HG02870 (cell line): ENCODE results near the gene MOV10L1.
"Not testable (repeated sequence)": the region's sequence is repeated elsewhere in the genome, so short reads cannot be mapped to it uniquely, and the experiment has no call there.

Experiments
- ATAC-seq: cut with Tn5 transposase; IDR thresholded peaks from one replicate; pipeline ENCODE4 v1.9.1; 2021; ENCODE audit warnings: mild to moderate bottlenecking, moderate library complexity; ENCODE audit not compliant: unreplicated experiment

Gene MOV10L1

DNA sequence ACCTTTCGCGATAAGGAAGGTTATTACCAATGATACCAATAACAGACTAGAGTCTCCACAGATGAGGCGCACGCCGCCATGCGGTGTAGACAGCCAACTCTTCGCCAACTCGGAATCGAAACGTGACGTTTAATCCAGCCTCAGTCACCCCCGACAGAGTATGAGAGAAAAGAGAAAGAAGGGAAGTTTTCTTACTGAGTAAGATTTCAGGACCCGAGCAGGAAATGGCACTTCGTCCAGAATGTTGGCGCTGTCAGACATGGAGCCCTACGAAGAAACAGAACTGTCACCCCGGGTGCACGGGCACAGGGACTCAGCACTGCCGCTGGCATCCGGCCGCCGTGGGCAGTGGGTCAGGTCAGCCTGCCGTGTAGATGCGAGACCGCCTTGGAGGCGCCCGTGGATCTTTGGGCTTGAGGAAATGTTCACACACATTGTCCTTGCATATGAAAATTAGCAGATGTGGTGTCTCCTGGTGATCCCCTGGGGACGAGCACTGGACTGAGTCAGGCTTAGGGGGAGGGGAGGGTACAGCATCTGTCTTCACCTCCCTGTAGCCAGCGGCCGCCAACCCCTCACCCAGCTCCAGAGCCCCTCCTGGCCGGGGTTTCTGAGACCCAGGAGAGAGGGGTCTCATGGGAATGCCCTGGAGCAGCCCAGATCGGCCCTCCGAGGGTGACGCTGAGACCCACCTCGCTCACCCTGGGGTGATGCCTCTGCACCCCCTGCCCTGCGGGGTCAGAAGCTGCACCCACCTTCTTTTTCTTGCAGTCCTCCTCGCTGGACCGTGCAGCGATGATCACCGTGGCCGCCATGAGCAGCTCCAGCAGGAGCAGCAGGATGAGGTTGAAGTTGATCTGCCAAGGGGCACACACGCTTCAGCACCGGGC is 12.9 kb upstream of the MOV10L1 start:
- no peak for ATAC-seq

DNA sequence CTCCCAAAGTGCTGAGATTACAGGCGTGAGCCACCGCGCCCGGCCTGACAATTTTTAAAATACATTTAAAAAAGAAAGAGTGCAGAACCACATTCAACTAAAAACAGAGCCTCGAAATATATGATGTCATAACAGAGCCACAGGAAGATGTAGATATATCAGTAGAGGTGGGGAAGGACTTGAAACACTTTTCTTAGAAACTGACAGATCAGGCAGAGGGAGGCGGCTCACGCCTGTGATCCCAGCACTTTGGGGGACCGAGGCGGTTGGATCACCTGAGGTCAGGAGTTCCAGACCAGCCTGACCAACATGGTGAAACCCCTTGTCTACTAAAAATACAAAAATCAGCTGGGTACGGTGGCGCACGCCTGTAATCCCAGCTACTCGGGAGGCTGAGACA is 11.6 kb upstream of the MOV10L1 start:
- ATAC-seq, result no peak

DNA sequence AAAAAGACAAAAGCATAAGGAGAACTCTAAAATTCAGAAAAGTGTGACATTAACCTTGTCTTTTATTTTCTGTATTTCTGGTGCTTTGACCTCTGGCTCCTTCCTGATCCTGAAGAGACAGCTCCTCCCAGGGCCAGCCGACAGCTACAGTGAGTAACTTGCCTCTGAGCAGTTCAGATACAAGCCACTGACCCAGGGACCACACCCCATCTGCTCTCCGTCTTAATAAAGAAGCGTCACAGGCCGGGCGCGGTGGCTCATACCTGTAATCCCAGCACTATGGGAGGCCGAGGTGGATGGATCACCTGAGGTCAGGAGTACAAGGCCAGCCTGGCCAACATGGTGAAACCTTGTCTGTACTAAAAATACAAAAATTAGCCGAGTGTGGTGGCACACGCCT is 11.0 kb upstream of the MOV10L1 start:
- ATAC-seq, result no peak

DNA sequence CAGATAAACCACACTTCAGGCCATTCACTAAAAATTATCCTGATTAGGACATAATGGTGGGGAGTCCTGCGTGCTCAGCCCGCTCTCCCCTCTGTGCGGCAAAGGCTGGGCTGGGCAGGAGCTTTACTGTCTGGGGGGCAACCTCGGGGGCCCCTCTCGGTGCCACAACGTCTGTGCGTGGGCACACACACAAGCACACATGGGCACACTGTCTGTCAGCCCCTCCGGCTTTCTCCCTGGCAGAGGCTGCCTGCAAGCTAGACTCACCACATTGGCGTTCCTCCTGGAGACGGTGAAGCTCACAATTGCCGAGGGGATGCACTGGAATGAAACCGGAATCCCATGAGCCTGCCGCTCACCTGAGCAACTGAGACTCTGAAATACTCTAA is 9.7 kb upstream of the MOV10L1 start:
- no peak for ATAC-seq

DNA sequence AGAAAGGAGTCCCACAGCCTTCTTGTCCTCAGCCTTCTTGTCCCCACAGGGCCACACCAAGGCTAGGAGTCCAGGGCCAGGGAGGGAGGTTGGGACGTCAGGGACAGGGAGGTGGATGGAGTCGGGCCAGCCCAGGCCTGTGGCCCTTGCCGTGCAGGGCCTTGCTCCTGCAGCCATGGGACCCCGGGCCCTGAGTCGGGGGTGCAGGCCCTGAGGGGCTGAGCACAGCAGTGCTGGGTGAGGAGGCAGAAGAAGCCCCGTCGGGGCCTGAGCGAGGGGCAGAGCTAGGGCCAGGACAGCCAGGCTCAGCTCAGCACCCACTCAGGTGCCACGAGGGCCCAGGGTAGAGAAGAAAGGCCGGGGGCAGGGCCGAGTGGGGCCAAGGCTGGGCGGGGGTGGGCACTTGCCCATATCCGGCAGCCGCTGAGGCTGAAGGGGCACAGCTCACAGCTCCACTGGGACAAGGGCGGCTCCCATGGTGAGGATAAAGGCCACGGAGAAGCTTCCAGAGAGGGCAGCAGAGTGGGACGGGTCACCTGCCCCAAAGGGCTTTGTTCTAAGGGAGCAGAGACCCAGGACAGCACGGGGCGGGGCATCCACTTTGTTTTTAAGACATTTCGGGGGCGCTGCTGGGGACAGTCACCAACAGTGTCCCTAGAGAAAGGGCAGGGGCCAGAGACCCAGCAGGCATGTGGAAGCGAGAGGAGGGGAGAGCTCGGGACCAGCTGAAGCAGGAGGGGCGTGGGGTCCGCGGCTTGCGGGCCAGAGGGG is 8.2 kb upstream of the MOV10L1 start:
- ATAC-seq, result no peak

DNA sequence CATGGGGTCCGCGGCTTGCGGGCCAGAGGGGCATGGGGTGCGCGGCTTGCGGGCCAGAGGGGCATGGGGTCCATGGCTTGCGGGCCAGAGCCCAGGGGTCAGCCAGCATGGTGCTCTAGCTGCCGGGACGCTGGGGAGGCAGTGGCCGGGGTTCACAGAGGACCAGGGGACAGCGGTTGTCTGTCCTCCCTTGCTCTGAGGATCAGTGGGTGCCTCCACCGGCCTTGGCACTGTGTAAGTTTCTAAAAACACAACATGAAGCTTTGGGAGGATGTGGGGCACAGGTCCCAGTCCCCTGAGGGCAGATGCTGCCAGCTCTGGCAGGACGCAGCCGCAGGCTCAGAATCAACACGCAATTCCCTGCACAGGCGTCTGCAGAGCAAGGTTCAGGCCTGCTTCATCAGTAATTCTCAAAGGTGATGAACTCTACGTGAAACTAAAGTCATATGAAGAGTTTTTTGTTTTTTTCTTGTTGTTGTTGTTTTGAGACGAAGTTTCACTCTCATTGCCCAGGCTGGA is 7.5 kb upstream of the MOV10L1 start:
- ATAC-seq, result no peak

DNA sequence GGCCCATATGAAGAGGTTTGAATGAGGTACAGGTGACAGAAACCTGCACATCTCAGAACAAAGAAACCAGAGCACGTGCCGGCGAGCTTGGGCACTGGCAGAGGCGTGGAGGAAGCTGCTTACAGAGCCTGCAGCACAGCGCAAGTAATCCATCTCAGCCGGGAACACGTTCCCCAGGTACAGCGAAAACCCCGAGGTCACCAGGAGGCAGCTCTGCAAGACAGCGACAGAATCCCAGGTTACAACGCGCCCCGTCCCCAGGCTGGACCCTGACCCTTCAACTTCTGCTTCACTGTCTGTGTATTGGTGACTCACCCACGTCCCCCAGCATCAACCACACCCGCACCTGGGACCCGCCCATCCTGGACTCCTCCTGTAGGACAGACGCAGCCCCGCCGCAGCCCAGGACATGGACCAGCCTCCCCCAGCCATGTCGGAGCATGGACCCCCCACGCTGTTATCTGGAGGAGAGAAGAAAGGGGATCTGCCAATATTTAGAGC is 6.8 kb upstream of the MOV10L1 start:
- ATAC-seq, result no peak

DNA sequence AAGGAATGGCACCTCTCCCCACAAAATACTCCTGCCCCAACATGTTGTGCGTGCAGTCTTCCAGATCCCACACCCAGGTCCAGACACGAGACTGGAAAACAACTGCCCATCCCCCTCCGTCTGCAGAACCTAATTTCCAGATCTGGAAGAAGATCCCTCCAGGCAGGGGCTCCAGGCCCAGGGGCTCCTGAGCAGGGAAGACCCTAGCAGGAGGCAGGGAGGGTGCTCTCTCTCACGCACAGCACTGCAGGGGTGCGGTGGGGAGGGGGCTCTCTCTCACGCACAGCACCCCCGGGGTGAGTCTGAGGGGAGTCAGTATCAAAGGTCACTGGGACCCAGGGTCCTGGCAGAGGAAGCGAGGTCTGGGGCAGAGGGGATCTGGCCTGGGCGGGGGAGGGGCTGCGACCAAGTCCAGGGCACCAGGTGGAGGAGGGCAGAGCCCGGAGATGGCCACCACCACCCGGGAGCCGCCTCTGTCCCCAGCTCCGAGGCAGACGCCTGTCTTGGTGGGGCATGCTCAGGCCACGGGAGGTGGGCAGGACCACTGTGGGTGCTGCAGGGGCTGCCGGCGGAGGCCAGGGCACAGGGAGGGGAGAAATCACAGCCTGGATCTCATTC is 6.2 kb upstream of the MOV10L1 start:
- ATAC-seq, result no peak

DNA sequence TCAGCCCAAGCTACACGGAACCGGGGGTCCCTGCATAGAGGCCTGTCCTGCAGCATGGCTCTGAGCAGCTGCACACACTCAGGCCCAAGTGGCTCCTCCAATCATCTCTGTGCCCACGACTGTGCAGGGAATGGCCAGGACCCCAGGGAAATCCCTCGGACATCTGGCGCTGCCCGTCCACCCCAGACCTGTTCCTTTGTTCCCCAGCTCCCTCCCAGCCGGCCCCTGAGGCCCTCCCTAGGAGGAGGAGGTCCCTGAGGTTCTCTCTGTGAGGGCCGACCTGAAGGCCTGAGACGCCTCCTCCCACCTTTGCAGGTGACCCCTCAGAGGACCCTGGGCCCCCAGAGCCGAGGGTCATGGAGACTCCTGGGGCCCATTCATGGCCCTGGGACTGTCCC is 5.7 kb upstream of the MOV10L1 start:
- ATAC-seq, result no peak

DNA sequence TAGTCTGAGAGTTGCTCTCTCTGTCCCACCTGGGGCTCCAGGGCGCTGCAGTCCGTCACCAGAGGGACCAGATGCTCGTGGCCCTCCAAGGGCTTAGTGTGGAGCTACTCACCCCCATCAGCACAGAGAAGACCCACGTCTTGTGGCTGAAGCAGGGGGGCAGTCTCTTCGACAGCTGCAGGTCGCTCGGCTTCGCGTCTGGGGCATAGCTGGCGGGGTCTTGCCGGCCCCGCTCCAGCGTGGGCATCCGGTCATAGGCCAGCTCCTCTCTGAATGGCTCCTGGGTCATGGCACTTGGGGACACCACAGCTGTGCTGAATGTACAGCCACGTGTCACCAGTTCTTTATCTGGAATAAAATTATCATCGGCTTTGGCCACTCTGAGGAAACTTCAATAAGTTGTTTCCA is 5.2 kb upstream of the MOV10L1 start:
- ATAC-seq, result no peak

DNA sequence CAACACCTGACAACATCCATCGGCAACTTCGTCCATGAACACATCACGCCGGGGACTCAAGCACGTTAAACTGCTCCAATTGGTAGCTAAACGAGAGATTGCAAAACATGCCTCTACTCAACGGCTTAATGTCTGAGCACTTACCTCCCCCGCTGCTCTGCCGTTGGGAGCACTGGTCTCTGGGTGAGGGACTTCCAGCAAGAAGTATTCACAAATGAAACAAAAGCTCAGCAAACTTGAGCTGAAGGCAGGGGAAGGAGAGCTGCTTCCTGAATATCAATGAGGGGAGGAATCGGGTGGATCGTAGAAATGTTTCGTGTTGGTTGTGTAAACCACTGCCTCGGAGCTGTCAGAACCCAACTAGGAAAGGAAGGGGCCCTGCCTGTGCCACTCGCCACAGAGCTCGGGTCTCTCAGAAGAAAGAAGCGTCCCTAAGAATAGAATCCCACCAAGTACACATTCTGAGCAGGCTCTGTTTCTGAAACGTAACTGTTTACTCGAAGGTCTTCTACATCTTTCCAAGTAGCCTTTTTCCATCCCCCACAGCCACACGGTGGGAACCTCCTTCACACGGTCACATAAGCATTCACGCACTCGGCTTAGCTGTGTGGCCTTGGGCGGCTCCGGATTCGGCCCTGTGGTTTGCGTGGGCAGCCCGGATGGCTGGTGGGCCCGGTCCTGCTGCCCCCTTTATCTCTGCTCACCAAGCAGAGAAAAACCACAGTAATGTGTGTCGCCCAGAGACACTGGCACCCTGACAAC is 4.4 kb upstream of the MOV10L1 start, which contains the start of gene MLC1:
Gene MLC1 (minus strand): TSS at position 216 of the 762 bp plus-strand sequence. CDS start 524 bp downstream, outside the sequence.
- ATAC-seq, result no peak

DNA sequence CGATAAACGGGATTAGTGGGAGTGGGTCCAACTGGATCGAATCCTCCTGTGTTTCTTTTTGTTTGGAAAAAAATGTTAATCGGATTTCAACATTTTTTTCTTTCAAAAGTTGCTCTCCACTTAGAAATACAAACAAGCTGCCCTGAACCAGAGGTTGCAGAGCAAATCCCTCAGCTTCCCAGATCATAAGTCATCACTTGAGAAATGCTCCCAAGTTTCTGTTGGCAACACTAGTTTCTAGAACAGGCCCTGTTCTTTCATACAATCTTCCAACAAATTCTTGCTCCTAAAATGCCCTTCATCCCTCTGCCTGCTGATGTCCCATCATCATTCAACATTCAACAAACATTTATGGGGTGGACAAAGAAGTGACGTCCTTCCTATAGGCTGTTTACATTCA is 3.3 kb upstream of the MOV10L1 start:
- ATAC-seq, result no peak

DNA sequence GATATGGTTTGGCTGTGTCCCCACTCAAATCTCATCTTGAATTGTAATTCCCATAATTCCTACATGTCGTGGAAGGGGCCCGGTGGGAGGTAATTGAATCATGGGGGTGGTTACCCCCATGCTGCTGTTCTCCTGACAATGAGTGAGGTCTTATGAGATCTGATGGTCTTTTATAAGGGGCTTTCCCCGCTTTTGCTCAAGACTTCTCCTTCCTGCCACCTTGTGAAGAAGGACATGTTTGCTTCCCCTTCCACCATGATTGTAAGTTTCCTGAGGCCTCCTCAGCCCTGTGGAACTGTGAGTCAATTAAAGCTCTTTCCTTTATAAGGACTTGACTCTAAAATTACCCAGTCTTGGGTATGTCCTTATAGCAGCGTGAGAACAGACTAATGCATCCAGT is 2.8 kb upstream of the MOV10L1 start:
- ATAC-seq, result not testable (repeated sequence)

DNA sequence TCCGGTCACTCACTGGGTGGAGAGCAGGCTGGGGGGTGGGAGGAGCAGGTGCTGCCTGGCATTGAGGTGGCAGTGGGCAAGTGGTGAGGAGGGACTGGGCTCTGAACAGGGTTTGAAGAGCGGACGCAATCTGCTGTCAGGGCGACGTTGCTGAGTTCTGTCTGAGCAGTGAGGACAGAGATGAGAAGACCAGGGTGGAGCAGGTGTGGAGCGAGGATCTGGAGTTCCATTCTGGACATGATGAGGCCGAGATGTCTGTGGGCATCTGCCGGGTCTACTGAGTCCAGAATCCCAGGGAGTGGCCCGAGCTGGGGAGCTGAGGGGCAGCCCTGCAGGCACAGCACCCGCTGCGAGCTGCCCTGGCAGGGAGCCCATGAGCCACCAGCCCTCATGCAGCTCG is 2.2 kb upstream of the MOV10L1 start:
- ATAC-seq, result no peak

DNA sequence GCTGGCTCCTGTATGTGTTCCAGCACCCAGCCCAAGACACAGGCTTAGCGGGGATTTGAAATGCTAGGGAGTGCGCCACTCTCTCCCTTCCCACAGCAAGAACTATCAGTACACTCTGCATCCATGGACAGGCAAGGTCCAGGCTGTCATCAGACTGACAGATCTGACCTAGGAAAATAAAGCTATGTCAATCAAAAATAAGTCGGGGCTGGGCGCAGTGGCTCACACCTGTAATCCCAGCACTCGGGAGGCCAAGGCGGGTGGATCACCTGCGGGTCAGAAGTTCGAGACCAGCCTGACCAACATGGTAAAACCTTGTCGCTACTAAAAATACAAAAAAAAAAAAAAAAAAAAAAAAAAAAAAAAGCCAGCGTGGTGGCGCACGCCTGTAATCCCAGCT is 1.7 kb upstream of the MOV10L1 start:
- no peak for ATAC-seq

DNA sequence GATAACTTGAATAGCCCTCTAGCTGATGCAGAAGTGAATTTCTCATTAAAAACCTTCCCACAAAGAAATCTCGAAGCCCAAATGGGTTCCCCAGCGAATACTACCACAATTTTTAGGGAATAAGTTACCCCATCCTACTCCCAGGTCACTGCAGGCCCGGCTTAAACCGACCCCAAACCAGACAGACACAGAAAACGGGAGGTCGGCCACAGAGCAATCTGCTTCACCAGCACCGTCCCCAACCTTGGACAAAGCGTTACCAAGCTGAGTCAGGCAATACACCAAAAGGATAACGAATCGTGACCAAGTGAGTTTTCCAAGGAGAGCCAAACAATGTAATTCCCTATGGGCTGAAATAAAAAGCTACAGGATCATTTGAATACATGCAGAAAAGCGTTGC is 575 bp upstream of the MOV10L1 start:
- ATAC-seq, result no peak

DNA sequence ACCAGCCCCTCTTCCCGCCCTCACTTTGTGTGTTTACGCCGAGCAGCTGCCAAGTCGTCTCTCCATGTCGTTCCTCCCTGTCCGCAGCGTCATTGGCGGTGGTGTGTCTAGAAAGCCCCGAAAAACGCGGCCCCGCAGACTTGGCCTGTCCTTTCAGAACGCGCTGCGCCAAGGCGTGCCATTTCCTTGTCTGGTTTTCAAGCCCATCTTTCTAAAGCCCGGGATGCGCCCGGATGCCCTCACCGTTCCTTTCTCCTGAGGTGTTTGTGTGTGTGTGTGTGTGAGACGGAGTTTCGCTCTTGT is 557 bp downstream of the MOV10L1 start:
- no peak for ATAC-seq

DNA sequence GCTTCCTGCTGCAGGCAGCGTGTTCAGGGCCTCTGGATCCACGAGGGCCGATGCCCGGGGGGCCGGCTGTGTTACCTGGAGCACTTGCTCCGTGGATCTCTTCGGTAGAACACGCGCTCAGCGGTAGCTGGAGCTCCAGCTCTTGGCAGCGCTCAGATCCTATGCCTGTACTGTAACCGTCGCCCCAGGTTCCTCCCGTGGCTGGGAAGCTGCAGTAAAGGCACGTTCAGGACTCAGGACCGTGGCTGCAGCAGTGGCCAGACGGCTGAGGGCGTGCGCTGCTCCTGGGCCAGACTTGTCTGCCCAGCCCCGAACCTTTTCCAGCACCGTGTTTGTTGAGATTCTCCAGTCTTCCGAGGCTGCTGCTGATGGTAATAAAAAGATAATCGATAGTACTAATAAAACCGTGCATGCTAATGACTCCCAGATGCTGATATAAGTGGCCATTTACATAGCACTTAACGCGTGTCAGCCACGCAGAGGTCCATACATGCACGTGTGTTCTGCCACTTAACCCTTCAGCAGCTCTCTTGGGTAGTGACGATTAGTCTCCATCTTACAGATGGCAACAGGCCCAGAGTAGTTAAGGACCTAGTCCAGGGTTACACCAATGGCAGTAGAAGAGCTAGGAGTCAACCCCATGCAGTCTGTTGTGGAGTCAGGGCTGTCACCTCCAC is 1.4 kb downstream of the MOV10L1 start:
- no peak for ATAC-seq

DNA sequence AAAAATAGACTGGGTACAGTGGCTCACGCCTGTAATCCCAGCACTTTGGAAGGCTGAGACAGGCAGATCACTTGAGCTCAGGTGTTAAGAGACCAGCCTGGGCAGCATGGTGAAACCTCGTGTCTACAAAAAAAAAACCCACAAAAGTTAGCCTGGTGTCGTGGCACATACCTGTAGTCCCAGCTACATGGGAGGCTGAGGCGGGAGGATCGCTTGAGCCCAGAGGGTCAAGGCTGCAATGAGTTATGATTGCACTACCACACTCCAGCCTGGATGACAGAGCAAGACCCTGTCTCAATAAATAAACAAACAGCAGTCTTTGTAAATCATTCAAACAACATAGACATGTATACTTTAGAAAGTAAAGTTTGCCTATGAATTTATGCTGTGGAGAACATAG is 2.5 kb downstream of the MOV10L1 start:
- no peak for ATAC-seq

DNA sequence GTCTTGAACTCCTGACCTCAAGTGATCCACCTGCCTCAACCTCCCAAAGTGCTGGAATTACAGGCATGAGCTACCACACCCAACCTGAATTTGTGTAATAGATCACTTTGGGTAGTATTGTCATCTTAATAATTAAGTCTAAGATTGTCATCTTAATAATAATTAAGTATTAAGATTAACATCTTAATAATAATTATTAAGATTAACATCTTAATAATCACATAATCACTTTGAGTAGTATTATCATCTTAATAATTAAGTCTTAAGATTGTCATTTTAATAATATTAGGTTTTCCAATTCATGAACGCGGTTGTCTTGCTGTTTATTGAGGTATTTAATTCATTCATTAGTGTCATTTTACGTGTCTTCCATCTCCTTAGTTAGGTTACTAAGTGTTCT is 8.2 kb downstream of the MOV10L1 start:
- ATAC-seq, result no peak
